ENCODE measurements around the gene DNTTIP2. TPM values are rescaled to one million over a fixed set of nuclear protein-coding genes. Genes with fewer than 3 reads are reported as not detected.

DNTTIP2 gene
- total and polyA plus RNA-seq, 9 of the 15 experiments (the other 6 are each of a cell fraction or from before 2014, with no cell fraction given) = 50.4 to 138 (median 97.0) TPM

GRCh38 chr1:93882269-93882668, 3.3 kb upstream of the DNTTIP2 start:
- in situ Hi-C loops (cut with MboI) (no loop called here), intact Hi-C loops (cut with micrococcal nuclease) (no loop called here)
- Histone ChIP-seq H3K4me3 (no peak overlapping the region), H3K79me2 (ENCODE audit: control insufficient read depth, insufficient read depth, low read length) (peaks cover 24% of the 10 kb centered on the region), H2AFZ (ENCODE audit: low read depth, low read length) (no peak overlapping the region), H3K9ac (ENCODE audit: insufficient read depth in 1 of 2, low read depth in 2 of 2, low read length in 2 of 2) (no peak overlapping the region), H3K27me3 (ENCODE audit: control insufficient read depth in 2 of 2, insufficient read depth in 2 of 2, low read length in 2 of 2) (no peaks in the 10 kb centered on the region), H3K9me1 (ENCODE audit: control insufficient read depth, insufficient read depth, low read length) (no peaks in the 10 kb centered on the region), H3K27ac (ENCODE audit: extremely low read depth, low read depth, low read length) (no peak overlapping the region), H3K36me3 (ENCODE audit: control insufficient read depth, insufficient read depth, low read length) (peaks cover 20% of the 10 kb centered on the region), H3K9me3 (replicated peaks; ENCODE audit: control insufficient read depth, insufficient read depth, low read depth, low read length) (no peaks in the 10 kb centered on the region), H3K4me2 (ENCODE audit: insufficient read depth, low read length) (no peak overlapping the region), H4K20me1 (replicated peaks; ENCODE audit: control insufficient read depth, insufficient read depth, low read length) (no peaks in the 10 kb centered on the region; the same call in none of the 2 replicates), H3K4me1 (replicated peaks in 1 of 2; ENCODE audit: control insufficient read depth in 2 of 2, insufficient read depth in 2 of 2, low read length in 2 of 2) (peaks cover 7% of the 10 kb centered on the region in 2 experiments; a peak in 3 of 5 replicates)
- no TSS peak for BruUV-seq (replicated peaks)
- no peak for FAIRE-seq
- no peak for TF ChIP-seq ETV5 (CRISPR knock-in tag; IDR thresholded peaks at IDR 0.05; ENCODE audit: low read depth)
- TF ChIP-seq NCOA2 (IDR thresholded peaks at IDR 0.05; ENCODE audit: partially characterized antibody in 2 of 2) = no peak
- no peak for TF ChIP-seq KDM4B (IDR thresholded peaks at IDR 0.05; ENCODE audit: borderline replicate concordance in 2 of 2, low read depth in 1 of 2)
- TF ChIP-seq ZBTB34 (CRISPR knock-in tag; IDR thresholded peaks at IDR 0.05) = no peak
- ATAC-seq = no peak
- WGBS (ENCODE audit: insufficient coverage, low coverage, missing lambda C conversion rate) = 51% methylated on average over 4 of the region's 4 CpGs
- no peak for DNase-seq (ENCODE audit: extremely low read depth in 1 of 4, low spot score in 3 of 4)
- ChIA-PET POLR2A (interaction anchor here (0.5 to 1.9 kb wide), 2 partner anchors 12 to 543 kb away, joined by 3 to 5 read pairs; no protein-coding TSS in a partner anchor), CTCF (ENCODE audit: low intra/inter-chr PET ratio) (no interaction called here)

Data from K562 (cell line).